Activated T-cell treated with anti-CD3 and anti-CD28 coated beads, Interleukin-2, amount 50 U/mL, for 48 hours (primary cell): Measurements from ENCODE around the gene SRPRA.
A peak's percentile ranks its signal among the peaks of the same experiment; 100 is the strongest.
"Not testable (repeated sequence)": the region's sequence is repeated elsewhere in the genome, so short reads cannot be mapped to it uniquely, and the experiment has no call there.

ENCODE experiments used
- DNase-seq, 2 experiments: peaks; one replicate each; pipeline ENCODE4 v3.0.0-alpha.2; 2020

The SRPRA gene, protein sequence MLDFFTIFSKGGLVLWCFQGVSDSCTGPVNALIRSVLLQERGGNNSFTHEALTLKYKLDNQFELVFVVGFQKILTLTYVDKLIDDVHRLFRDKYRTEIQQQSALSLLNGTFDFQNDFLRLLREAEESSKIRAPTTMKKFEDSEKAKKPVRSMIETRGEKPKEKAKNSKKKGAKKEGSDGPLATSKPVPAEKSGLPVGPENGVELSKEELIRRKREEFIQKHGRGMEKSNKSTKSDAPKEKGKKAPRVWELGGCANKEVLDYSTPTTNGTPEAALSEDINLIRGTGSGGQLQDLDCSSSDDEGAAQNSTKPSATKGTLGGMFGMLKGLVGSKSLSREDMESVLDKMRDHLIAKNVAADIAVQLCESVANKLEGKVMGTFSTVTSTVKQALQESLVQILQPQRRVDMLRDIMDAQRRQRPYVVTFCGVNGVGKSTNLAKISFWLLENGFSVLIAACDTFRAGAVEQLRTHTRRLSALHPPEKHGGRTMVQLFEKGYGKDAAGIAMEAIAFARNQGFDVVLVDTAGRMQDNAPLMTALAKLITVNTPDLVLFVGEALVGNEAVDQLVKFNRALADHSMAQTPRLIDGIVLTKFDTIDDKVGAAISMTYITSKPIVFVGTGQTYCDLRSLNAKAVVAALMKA

DNA sequence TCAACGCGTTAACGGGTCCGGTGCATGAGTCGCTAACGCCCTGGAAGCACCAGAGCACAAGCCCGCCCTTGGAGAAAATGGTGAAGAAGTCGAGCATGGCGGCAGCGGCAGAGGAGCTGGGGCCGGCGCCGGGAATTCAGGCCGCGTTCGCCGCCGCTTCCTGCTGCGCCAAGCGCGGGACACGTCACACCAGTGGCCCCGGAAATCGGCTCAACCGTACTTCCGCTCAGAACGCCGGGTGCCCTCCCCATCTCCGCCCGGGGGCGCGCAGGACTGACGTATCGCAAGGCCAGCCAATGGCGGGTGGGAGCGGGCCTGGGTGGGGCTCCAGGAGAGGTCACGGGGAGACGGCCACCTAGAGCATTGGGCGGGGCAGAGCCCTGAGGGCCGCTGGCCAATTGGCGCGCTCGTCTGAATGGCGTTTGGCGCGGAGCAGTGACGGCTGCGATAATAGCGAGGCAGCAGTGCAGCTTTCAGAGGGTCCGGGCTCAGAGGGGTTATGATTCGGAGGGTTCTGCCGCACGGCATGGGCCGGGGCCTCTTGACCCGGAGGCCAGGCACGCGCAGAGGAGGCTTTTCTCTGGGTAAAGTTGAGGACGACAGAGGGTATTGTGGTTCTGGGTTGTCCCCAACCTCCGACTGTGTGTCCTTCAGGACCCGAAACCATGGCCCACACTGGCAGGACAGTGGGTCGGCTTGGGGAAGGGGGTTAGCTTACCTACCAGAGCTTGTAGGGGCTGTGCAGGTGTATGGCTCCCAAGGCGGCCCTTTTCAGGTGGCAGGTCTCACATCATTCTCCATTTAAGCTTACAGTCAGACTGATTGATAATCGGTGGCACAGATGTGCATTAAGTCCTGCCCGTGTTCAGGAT, at the start of gene SRPRA, which contains the start of gene FOXRED1:
Gene SRPRA (minus strand): TSS at position 188 of the 872 bp plus-strand sequence. CDS start 91 bp downstream, at position 97.
Gene FOXRED1 (plus strand): TSS at position 447 of the 872 bp plus-strand sequence. CDS start 53 bp downstream, at position 500.
- peak; percentile 99 to 100 for DNase-seq

DNA sequence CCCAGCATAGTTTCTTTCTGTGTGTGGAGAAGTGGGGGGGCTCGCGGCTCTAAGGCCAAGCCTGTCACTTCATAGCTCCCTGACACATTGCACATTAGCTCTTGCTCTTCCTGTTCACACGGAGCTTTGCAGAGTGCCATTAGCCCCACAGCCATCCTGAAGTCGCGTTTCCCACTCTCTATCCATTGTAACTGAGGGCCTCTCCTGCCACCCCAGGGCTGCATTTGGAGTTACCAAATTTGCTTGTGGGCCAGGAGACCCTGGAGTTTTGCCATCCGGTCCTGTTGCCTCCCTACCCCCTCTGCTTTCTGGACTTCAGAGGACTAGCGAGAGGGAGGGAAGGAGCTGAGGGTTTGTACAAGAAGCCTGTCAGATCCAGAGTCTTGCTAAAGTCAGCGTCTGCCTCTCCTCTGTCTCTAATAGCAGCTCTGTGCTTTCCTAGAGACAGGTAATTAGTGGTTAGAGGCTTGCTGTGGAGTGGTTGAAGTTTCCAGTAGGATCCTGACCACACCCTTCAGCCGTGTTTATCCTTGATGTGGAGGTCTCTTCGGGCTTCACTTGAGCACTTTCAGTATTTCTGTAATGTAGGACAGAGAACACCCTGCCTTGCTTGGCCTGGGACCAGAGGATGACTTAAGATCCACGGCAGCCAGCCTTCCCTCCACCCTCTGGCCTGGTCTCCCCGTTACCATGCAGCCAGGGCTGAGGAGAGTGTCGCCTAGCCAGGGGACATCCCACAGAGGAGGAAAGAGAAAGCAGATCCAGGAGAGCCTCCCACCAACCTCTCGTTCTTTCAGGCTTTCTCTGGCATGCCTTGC, 49.3 kb upstream of the SRPRA start:
- DNase-seq, result peak; percentile 44 to 50

DNA sequence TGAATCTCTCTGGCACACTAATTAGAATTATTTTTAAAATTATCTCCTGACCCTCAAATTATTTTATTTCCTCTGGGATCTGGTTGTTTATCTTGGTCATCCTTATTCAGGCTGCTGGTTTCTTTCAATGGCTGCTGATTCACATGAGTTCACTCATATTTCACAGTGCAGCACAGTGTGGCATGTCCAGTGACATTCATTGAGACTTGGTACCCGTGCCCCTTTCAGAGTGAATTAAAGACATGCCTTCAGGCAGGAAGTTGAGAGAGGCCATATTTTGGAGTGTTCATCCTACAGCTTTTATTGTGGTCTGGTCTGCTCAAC, 48.7 kb upstream of the SRPRA start:
- DNase-seq, result no peak

DNA sequence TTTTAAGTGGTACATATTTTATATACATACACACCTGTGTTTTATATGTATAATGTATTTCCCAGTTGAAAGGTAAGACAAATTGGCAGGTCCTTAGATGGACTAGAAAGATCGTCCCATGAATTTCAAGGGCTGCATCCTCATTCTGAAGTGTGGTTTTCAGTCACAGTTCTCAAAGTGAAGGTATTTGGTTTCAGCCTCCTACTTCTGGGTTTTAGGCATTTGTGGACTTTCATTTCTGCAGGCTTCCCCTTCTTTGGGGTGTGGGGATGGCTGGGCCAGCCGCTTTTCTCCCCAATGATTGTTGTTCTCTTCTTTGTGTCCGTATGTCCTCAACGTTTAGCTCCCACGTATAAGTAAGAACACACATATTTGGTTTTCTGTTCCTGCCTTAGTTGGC, 45.1 kb upstream of the SRPRA start:
- DNase-seq, result no peak

DNA sequence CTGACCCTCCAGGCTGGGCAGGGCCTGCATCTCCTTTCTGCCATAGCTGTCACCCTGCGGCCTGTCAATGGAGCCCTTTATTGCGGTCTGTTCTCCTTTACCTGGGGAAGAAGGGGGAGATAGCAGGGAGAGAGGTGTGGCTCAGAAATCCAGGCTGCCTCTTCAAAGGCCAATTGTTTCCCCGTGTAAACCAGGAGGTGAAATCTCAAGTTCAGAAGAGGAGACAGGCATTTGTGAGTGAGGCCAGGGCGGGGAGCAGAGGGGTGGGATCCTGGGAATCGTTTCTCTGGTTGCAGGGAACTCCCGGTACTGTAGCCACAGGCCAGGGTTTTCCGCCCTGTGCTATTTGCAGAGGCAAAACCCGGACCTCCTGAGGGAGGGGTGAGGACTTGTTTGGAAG, 44.3 kb upstream of the SRPRA start:
- DNase-seq, result no peak

DNA sequence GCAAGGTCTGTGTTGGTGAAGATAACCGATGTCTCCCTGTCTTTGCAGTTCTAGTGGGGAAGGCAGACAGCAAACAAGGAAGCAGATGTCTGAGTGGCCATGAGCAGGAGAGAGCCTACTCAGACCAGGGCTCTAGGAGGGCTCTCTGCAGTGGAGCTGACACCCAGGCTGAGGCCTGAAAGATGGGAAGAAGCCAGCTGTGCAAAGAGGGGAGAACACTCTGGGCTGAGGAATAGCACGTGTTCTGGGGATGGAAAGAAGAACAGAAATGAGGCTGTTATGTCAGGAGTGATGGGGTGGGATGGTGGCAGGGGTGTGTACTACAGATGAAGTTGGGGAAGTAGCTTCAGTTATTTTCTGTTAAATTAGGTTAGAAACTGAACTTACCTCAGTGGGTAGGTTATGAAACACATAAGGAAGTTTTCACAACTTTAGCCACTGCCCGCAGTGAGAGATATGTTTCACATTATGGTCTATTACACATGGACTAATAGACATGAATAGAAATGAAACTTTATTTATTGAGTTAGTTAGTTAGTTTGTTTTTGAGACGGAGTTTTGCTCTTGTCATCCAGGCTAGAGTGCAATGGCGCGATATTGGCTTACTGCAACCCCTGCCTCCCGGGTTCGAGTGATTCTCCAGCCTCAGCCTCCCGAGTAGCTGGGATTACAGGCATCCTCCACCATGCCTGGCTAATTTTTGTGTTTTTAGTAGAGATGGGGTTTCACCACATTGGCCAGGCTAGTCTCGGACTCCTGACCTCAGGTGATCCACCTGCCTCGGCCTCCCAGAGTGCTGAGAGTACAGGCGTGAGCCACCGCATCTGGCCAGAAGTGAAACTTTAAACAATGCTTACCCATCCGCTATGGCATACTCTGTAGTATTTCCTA, 43.0 kb upstream of the SRPRA start:
- DNase-seq, result no peak

DNA sequence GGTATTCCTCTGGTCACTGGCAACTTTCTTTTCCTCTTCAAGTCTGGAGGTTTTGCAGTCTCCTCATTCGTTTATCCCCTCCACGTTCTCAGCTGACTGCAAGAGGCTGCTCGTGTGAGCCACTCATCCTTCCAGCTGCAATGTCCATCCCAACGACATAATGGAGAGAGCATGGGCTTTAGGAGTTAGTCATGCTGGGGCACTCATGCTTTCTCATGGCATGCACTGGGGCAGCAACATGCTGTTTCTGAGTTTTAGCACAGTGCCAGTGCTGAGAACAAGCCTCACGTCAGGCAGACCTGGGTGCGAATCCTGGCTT, 42.3 kb upstream of the SRPRA start:
- DNase-seq, result no peak

DNA sequence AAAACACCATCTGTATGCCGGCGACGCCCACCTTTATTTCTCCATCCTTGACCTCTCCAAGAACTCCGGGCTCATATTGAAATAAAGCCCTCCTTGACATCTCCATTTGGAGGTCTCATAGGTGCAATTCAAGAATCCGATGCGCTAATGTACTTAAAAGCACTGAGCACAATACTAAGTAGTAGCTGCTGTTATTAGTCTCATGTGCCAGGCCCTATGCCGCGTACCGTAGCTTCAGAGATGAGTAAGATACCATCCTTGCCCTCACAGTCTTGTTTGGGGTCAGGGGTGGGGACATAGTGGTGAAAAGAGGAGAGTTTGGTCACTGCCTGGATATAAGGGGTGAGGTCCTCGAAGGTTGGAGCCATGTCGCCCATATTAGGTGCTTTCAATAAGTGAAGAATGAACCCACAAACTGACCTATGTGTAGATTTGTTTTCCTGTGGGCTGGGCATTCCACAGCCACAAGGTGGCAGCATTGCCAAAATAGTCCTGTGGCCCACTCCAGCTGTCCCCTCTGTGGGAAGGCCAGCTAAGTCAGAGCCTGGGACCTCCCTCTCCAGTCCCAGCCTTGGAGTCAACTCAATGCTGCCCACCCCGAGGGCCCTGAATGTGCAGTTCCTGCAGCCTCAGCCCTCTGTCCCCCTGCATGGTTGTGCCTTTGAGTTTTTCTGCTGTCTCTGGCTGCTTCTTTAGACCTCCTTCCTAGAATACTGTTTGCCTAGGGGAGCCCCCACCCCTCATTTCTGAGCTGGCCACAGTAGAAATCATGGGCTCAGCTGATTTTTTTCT, 41.7 kb upstream of the SRPRA start:
- peak; percentile 73 to 75 for DNase-seq

DNA sequence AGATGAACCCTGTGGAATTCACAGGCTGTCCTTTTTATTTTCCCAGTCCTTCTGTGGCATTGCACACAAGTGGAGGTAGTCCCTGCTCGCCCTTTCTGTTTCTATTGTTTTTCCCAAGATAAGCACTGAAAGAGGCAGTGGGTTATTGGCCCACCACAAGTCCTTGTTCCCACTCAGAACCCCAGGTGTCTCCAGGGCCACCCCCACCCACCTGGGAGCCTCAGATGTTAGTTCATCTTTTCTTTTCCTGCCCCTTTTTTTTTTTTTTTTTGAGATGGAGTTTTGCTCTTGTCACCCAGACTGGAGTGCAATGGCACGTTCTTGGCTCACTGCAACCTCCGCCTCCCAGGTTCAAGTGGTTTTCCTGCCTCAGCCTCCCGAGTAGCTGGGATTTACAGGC, 40.1 kb upstream of the SRPRA start:
- DNase-seq, result not testable (repeated sequence)

DNA sequence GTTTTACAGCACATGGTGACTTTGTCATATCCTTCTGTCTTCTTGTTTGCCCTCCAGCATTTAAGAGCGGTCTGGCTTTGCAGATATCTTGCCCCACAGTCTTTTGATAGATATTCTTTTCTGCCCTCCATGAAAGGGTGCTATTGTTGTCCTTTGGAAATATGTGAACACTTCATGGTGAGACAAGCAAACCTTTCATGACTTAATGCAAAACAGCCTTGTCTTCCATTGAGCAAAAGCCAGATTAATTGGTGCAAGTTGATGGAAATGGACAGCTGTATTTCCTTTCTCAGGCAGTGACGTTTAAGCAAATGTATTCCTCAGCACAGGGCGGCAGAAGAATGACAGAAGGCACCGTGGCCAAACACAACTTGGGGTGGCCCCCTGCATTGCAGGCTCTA, 39.6 kb upstream of the SRPRA start:
- no peak for DNase-seq

DNA sequence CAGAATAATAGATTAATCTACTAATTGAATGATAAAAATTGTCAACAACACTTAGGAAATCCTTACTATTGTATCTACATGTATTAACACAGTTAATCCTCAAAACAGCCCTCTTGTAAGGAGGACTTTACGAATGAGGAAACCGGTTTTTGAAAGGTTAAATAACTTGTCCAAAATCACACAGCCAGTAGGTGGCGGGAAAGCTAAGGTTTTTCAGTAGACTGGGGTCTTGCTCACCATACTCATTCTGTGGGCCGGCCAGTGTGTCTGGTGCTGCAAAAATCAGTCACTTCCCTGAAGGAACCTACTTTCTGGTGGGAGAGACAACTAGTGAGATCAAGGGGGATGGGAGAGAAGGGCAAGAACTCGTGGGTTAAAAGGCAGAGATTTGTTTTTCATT, 39.0 kb upstream of the SRPRA start:
- no peak for DNase-seq

DNA sequence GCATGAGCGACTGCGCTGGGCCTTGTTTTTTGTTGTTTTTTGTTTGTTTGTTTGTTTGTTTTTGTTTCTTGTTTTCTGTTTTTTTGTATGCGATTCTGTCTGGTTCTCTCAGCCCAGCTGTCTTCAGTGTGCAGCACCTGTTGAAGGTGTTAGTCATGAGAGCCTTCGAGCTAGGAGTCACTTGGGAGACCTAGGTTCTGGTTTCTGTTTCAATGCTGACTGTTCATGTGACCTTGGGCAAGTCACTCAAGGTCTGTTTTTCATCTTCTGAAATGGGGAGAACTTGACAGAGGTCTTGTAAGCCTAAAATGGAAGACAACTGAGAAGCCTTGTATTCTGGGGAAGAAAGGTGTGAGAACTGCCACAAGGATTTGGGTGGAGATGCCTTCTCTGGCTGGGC, 37.0 kb upstream of the SRPRA start:
- peak in 1 of 2 experiments; percentile 25 for DNase-seq

DNA sequence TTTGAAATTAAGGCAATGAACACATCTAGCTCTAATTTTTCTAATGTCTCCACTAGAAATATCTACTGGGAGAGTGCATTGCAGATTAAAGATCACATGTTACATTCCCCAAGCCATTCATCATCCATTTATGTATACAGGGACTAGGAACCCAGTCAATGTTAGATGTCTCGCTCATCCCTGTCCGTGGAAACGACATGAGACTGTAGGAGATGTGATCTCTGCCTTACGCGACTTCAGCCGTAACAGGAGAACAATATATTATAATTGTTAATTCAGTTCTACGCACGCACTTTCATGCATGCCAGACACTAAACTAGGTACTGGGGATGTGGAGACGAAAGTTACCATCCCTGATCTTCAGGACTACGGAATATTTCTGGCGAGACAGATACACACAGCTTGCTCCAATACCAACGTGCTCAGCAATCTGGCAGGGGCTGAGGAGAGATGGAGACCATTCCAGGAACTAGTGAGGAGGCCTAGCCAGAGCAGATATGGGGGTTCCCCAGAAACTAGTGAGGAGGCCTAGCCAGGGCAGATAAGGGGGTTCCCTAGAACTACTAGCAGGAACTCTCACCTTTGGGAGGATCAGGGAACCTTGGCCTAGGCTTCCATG, 35.9 kb upstream of the SRPRA start:
- peak; percentile 31 to 47 for DNase-seq

DNA sequence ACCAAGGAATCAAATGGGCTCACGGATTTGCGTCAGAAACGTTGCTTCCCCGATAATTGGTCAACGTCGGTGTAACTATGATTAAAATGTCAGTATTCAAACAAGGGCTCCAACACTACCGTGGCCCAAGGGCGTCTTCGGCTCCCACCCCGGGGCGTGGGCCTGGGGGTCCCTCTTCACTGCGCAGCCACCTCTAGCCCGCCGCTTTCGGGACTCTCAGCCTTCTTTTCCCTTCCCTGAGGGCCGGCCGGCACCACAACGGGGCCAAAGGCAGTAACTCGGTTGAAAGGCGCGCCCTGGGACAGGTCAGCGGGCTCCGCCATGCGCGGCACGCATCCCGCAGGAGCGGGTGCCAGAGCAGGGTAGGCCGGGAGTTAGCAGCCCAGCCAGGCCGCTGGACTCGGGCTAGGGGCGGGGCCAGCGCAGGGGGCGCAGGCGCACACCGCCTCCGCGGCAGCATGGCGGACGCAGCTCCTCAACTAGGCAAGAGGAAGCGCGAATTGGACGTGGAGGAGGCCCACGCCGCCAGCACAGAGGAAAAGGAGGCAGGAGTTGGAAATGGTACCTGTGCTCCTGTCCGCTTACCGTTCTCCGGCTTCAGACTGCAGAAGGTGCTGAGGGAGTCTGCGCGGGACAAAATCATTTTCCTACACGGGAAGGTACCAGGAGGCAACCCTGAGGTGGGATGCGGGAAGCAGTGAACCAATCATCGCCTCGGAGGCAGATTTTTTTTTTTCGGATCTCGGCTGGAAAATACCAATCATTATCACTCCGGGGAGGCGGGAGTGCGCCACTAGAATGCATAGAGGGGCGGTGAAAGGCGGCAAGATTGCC, 35.1 kb upstream of the SRPRA start, which contains the start of gene DCPS:
Gene DCPS (plus strand): TSS at position 438 of the 834 bp plus-strand sequence. CDS start 21 bp downstream, at position 459.
- peak; percentile 91 to 94 for DNase-seq

DNA sequence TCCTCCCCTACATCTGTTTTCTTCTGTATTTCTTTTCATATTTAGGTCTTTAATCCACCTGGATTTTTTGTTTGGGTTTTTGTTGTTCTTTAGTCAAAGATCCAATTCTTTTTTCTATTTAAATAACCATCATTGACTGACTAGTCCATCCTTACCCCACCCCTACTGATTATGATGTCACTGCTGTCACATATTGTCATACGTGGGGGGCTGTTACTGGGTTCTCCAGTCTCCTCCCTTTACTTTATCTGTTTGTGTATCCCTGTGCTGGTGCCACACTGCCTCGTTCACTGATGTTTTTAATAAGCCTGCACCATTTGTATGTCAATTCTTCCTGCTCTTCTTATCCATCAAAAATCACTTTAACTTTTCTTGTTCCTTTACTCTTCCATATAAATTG, 28.3 kb upstream of the SRPRA start:
- no peak for DNase-seq

DNA sequence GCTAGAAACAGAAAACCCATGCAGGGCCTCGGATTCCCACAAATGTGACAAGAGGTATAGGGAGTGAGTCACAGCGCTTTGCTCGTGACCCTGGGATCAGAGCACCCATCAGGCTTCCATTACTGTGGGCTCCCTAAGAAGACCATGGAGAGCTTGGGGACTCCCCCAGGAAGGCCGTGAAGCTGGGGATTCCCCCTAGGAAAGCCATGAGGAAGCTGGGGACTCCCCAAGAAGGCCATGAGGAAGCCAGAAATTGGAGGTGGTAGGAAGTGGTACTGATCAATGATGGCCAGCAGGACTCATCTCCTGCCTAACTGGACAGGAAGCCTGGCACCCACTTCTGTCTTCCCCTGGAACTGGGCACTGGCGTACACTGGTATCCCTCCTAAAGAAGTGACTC, 25.0 kb upstream of the SRPRA start:
- DNase-seq, result no peak

DNA sequence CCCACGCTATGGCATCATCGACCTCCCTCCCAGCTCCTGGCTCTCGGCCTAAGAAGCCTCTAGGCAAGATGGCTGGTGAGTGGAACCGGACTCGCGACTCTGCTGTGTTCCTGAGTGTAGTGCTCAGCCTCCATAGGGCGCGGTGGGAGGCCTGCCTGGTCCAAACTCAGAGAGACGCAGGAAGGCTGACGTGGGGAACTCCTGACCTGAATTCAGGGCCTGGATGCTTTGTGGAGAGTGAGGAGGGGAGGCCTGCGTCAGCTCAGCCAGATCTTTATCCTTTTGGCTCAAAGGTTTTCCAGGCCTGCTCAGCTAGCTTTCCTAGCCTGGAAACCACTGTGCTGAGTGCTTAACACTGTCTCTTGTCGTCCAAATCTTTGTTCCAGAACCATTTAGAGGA, 22.2 kb upstream of the SRPRA start:
- no peak for DNase-seq

DNA sequence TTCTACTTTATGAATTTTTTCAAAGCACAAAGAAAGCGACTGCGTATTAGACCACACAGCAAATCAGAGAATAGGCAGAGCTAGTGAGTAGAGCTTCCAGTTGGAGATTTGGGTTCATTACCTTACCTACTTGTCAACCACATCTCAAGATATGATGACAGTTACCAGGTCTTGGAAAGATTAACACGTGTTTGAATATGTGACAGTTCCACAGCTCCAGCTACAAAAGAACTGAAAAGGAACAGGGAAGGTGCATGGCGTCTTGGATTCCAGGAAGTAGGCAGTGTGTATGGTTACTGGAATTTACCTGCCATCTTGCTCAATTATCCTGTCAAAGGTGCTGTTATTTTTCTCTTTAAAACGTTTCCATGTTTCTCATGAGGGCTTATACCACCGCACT, 19.5 kb upstream of the SRPRA start:
- no peak for DNase-seq

DNA sequence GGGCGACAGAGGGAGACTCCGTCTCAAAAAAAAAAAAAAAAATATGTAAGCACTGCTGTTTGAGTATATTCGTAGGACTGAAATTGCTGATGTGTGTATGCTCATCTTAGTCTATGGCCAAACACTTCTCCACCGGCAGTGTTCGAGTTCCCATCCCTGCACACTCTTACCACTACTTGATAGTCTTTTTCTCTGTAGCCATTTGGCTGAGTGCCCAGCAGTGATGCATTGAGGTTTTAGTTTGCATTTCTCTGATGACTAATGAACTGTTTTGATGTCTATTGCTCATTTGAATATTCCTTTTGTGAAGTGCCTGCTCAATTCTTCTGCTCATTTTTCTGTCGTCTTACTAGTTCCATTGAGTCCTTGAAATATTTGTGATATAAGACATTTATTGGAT, 16.1 kb upstream of the SRPRA start:
- peak; percentile 90 to 92 for DNase-seq
